NCI-H2196 treated with DMSO at 0.1 percent for 48 hours (cell line): ENCODE results near the gene TDRD7.
A peak's percentile ranks its signal among the peaks of the same experiment; 100 is the strongest.
"Not testable (repeated sequence)": the region's sequence is repeated elsewhere in the genome, so short reads cannot be mapped to it uniquely, and the experiment has no call there.

ENCODE experiments used
- DNase-seq: peaks from one replicate; lab custom pipeline; 2025; ENCODE audit not compliant: unreplicated experiment; lab: John Stamatoyannopoulos, UW

Gene TDRD7

GRCh38 chr9:97419309-97419867 lies 7.5 kb downstream of the TDRD7 start:
- DNase-seq, result no peak

DNA sequence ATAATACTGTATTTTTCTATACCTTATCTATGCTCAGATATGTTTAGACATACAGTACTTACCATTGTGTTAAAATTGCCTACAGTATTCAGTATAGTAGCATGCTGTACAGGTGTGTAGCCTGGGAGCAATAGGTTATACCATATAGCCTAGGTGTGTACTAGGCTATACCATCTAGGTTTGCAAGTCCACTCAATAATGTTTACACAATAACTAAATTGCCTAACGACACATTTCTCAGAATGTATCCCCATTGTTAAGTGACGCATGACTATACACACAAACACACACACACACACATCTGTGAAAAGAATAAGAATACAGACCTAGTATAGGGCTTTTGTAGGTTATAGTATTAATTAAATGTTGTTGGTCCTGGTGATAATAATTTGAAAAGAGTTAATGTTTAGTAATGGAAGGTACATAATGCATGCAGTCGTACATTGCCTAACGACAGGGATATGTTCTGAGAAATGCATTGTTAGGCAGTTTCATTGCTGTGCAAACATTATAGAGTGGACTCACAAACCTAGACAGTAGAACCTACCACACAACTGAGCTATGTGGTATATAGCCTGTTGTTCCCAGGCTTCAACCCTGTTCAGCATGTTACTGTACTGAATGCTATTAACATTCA lies 13.6 kb downstream of the TDRD7 start:
- no peak for DNase-seq

GRCh38 chr9:97425973-97426336 lies 14.1 kb downstream of the TDRD7 start:
- DNase-seq, result no peak

- DNase-seq, result no peak
These were observed 16.0 kb downstream of the TDRD7 start for GRCh38 chr9:97427885-97428284.

GRCh38 chr9:97430316-97431043 lies 18.6 kb downstream of the TDRD7 start:
- DNase-seq, result no peak

- DNase-seq, result no peak
These were observed 19.1 kb downstream of the TDRD7 start for GRCh38 chr9:97431044-97431441.

GRCh38 chr9:97431549-97432143 lies 19.8 kb downstream of the TDRD7 start:
- no peak for DNase-seq

GRCh38 chr9:97437051-97437600 lies 25.2 kb downstream of the TDRD7 start:
- DNase-seq, result no peak

DNA sequence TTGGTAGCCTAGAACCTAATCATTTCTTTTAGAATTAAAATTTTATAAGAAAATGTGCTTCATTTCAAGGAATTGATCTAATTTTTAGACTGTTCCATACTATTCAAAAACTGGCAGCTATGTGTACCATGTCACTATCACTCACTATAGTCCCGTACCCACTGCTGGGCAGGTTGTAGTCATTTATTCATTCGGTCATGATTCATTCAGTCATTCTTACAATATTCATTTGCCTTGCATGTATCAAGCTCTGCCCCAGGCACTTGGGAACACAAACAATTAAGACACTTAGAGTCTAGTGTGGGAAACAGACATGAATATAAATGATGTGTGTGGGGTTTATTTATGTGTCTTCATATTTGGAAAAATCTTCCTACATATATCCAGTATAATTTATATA lies 26.4 kb downstream of the TDRD7 start:
- DNase-seq, result no peak

GRCh38 chr9:97438666-97439065 lies 26.8 kb downstream of the TDRD7 start:
- no peak for DNase-seq

GRCh38 chr9:97440160-97440559 lies 28.3 kb downstream of the TDRD7 start:
- DNase-seq, result no peak

GRCh38 chr9:97441729-97442128 lies 29.8 kb downstream of the TDRD7 start:
- DNase-seq, result no peak

- DNase-seq, result no peak
These were observed 33.3 kb downstream of the TDRD7 start for GRCh38 chr9:97445119-97445701.

- DNase-seq, result no peak
These were observed 35.1 kb downstream of the TDRD7 start for GRCh38 chr9:97447001-97447400.

DNA sequence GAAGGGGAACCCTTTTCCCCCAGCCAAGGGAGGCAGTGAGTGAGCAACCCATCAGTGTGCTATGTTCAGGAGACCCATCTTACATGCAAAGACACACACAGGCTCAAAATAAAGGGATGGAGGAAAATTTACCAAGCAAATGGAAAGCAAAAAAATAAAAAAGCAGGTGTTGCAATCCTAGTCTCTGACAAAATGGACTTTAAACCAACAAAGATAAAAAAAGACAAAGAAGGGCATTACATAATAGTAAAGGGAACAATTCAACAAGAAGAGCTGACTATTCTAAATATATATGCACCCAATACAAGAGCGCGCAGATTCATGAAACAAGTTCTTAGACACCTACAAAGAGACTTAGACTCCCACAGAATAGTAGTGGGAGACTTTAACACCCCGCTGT lies 41.7 kb downstream of the TDRD7 start:
- DNase-seq, result not testable (repeated sequence)

GRCh38 chr9:97456841-97457240 lies 44.9 kb downstream of the TDRD7 start:
- not testable (repeated sequence) for DNase-seq

DNA sequence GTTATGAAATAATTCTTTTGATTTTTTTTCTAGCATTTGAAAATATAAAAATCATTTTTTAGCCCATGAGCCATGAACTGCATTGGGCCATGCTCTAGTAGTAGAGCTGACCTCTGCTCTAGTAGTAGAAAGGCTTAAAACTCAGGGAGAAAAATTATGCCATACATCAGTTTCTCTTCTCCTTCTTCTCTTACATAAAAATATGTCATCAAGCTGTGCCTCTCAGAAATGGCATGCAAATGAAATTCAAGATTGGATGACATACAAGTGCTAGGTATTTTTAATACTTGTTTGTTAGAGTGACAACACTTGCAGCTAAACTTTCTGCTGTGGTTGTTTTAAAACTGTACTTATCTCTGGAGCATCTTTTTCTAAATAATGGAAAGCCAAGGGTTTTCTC lies 47.4 kb downstream of the TDRD7 start:
- DNase-seq, result no peak

DNA sequence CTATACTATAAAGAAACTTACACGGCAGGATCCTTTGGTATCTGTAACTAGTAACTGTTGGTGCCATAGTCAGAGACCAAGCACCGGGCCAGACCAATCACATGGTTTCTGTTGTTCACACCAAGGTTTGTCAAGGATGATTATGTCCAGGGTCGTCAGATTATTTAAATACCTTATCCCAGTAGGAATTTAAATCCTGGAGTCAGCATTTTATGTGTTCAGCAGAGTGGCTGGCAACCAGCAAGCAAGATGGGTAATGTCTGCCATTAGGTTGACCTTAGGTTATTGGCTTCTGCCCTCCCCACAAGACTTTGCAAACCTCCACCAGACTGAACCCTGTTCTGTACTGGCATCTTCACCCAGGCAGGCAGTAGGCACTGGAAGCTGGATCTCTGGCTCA lies 50.3 kb downstream of the TDRD7 start:
- DNase-seq, result no peak

- no peak for DNase-seq
These were observed 51.0 kb downstream of the TDRD7 start for GRCh38 chr9:97462914-97463313.

DNA sequence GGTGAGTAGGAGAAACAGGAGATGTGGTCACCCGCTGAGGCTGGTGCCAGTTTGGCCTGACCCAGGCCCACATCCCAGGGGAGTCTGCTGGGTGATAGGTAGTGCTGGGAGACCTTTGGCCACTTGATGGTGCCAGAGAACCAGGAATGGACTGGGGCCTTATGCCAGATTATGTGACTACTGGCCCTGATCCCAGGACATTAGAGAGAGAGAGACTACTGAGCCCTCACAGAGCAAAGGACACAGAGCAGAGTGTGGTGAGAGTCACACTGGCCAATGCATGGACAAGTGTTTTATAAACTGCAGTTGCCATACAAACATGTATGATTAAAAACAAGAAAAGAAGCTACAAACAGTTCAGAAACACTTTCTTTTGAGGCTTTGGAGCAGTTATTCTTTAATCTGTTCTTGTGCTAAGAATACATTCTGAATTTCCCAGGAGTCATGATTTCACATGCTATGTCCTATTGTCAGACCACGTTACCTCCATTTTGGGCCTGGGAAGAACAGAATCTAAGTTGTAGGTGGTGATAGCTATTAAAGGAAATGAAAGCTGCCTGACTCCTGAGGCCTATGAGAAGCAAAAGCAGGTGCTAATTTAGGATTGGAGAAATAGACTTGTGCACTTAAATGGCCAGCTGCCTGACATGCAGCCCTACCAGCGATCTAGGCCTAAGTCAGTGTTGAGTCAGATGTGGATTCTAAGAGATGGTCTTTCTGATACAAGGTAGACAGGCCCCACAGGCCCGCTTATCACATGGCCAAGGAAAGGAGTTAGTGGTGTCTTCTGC lies 57.0 kb downstream of the TDRD7 start:
- DNase-seq, result peak; percentile 45

DNA sequence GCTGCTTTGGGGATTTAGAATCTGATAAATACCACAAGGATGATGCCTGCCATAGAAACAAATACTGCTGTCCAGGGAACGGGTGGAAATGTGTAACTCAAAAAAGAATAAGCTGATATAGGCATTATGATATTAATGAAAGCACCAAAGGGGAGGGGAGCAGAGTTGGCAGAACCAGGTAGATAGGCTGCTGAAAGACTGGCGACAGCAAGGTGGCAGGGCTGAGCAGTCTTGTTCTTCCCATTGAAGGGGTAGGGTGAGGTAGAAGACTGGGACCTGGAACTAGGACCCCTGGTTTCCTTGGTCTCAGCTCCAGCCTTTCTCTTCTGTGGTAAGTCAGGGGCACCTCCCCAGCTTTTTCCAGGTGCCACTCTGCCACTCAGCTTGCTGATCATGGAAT lies 58.2 kb downstream of the TDRD7 start:
- DNase-seq, result no peak
